GM12864 (cell line): ENCODE results near the gene GRB7.

ENCODE experiments used
- DNase-seq: peaks from one replicate; pipeline ENCODE4 v3.0.0-alpha.2; 2011; ENCODE audit warnings: low read depth
- H3K4me3 ChIP-seq: 2 replicates; pipeline ENCODE4 v1.5.1; 2011; ENCODE audit warnings: mild to moderate bottlenecking, low read depth, low read length, control low read depth
- CTCF ChIP-seq: IDR thresholded peaks from 2 replicates; pipeline ENCODE4 v1.5.1; 2011; ENCODE audit warnings: low read depth, mild to moderate bottlenecking, moderate library complexity, low read length, control low read depth, inconsistent platforms; ENCODE audit errors: missing control alignments

GRB7 gene

GRCh38 chr17:39738568-39738901 lies 797 bp downstream of the GRB7 start:
- no peak for DNase-seq
- no peak overlapping the region for H3K4me3 ChIP-seq
- no peak for TF ChIP-seq CTCF

- no peak overlapping the region for H3K4me3 ChIP-seq
- TF ChIP-seq CTCF: no peak
- no peak for DNase-seq
These were observed 1.5 kb downstream of the GRB7 start for GRCh38 chr17:39738983-39739884.

GRCh38 chr17:39739885-39740356 lies 2.2 kb downstream of the GRB7 start:
- TF ChIP-seq CTCF: no peak
- H3K4me3 ChIP-seq: no peak overlapping the region

GRCh38 chr17:39740357-39741111 lies 2.8 kb downstream of the GRB7 start:
- DNase-seq: no peak
- H3K4me3 ChIP-seq: no peak overlapping the region
- TF ChIP-seq CTCF: no peak

More at GRCh38 chr17:39739885-39740356, 2.2 kb downstream of the GRB7 start:
- no peak for DNase-seq

GRCh38 chr17:39742126-39742855 lies 4.6 kb downstream of the GRB7 start:
- TF ChIP-seq CTCF: no peak
- no peak overlapping the region for H3K4me3 ChIP-seq
- no peak for DNase-seq

GRCh38 chr17:39742856-39743436 lies 5.2 kb downstream of the GRB7 start:
- H3K4me3 ChIP-seq: no peak overlapping the region
- DNase-seq: no peak
- no peak for TF ChIP-seq CTCF
